Ecto neural progenitor cell (in vitro differentiated cells): Measurements from ENCODE around the gene ATL1.

Experiments used
- DNase-seq: peaks from one replicate; pipeline ENCODE4 v3.0.0-alpha.2; 2018; ENCODE audit warnings: low spot score

The ATL1 gene

GRCh38 chr14:50559990-50560930 is at the start of gene ATL1:
Gene ATL1, plus strand, starts transcription at chr14:50560145. Its CDS starts 121 bp downstream, at chr14:50560266.
- DNase-seq: peak; percentile 88

GRCh38 chr14:50510157-50510556 is 49.8 kb upstream of the ATL1 start:
- no peak for DNase-seq

GRCh38 chr14:50512463-50512862 is 47.5 kb upstream of the ATL1 start:
- DNase-seq: no peak

DNA sequence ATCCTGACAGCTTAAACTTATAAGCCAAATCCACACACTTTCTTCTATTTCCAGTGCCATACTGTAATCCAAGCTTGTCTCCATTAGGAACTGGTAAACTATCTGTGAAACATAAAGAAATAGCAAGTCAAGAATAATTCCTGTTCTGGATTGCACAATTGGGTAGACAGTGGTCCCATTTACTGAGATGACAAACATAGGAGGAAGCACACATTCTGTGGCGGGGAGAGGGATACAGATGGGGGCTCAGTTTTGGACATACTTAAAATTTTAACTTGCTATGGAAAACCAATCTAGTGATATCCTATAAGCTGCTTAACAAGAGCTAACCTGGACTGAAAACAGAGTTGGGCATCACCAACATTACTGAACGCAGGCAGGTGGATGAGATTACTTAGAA is 43.9 kb upstream of the ATL1 start:
- no peak for DNase-seq

DNA sequence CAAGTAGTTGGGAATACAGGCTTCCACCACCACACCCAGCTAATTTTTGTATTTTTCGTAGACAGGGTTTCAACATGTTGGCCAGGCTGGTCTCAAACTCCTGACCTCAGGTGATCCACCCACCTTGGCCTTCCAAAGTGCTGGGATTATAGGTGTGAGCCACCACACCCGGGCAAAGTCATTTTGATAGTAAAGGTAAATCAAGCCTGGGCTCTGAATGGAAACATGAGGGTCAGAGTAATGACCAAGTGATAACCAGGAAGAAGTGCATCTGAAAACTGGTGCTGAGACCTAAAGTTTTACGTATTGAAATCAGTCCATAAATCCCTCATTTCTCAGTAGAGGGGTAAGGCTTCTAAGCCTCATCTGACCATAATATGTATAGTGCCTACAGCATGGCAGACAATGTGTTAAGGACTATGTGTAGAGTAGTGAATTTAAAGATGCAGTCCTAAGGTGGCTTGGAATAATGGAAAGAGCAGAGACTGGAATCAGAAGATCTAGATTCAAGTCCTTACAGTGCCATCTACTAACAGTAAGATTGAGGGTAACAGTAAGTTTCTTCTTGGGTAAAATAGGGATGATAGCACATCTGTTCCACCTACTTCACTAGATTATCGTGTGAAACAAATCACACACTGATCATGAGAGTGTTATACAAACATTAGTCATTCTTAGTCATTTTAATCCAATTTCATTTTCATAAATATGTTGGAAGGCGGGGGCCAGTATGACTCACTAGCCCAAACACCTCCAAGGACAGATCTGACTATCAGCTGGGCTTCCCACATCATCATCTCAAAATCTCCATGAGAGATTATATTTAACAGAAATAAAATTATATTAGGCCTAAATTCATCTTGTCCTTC is 38.8 kb upstream of the ATL1 start:
- DNase-seq: no peak

DNA sequence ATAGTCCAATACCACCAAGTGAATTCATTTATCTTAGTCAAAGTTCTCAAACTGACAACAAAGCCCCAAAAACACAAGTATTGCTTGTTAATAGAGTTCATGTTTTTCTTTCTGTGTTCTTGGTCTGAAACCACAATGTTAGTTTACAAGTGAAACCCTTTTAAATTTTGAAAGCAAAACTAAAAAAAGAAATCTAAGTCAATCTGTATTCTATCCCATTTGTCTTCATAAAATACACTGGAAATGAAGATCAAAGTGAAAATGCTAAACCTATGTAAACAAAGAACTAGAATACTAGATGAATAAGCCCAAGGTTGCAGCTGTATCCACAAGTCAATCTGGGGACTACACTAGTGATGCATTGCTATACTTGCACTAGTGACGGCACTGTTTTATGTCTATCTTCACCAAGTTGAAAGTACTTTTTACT is 38.0 kb upstream of the ATL1 start:
- DNase-seq: no peak

GRCh38 chr14:50523271-50524041 is 36.5 kb upstream of the ATL1 start:
- no peak for DNase-seq

DNA sequence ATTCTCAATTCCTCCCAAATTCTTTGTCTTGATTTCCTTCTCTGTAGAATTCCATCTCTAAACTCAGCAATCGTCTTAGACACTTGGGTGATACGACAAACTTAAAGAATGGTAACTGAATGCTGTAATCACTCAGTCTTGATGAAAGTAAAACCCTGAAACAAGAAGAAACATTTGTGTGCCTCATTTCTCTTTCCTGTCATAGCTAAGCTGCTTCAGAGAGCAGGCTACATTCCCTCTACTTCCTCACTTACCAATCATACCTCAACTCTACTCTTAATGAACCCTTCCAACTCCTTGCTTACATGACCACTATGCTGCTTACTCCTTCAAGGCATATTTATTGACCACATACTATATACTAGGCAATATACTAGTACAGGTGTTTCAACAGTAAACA is 35.9 kb upstream of the ATL1 start:
- DNase-seq: no peak

- DNase-seq: no peak
Measured at GRCh38 chr14:50524731-50525515, 35.0 kb upstream of the ATL1 start.

- DNase-seq: no peak
Measured at GRCh38 chr14:50528000-50528399, 31.9 kb upstream of the ATL1 start.

- no peak for DNase-seq
Measured at GRCh38 chr14:50529288-50530179, 30.4 kb upstream of the ATL1 start.

DNA sequence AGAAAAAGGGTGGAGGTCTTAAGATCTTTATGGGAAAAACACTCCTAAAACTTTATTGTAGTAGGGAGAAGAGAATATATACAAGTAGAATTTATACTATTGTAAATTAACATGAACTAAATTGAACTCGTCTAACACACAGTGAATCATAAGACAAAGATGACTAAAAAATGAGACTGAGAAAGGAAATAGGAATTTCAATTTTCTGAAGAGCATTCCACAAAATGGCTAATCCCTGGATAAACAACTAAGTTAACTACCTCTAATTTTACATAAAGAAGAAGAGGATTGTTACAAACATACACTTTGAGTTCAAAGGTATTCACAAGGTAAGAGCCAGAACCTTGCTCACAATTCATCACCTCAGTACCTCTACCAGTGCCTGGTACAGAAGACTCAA is 29.6 kb upstream of the ATL1 start:
- no peak for DNase-seq

GRCh38 chr14:50530794-50531365 is 29.1 kb upstream of the ATL1 start:
- DNase-seq: no peak

DNA sequence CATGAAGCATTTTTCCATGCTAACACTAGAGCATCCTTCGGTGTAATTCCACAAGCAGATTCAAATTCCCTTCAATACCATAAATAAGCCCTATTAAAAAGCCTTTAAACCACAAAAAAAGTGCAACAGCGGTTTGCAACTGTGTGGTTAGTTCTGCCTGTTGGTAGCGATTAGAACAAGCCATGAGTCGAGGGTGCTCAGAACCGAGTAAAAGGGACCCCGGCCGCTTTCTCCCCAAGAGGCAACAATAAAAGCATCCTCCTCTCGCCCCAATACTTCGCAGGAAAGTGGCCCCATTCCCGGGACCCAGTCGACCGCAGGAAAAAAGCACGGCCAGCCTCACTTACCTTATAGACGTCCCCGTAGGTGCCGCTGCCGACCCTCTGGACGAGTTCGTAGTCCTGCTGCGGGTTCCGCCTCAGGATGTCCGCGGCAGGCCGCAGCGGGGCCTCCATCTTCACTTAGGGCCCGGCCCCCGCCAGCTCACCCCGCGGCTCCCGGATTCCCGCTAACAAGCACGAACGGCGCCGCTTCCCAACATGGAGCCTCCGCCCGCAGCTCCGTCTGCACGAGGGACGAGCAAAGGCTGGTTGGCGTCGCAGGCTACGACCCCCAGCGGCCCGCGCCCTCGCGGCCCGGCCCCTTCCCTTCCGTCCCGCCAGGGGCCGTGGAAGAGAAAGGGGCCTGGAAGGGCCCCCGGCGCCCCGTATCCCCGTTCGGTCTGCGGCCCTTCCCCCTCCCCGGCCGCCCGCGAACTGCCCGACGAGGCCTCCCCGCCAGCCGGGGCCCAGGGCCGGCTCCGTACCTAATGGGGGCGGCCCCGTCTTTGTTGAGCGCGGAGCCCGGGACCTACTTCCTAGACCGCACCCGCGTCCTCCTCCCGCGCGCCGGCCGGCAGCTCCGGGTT is 28.1 kb upstream of the ATL1 start:
- DNase-seq: peak; percentile 78

- peak; percentile 95 for DNase-seq
Measured at GRCh38 chr14:50532502-50533240, 27.3 kb upstream of the ATL1 start, which contains the start of gene MAP4K5. Gene MAP4K5, minus strand, starts transcription at chr14:50532569. Its CDS starts 520 bp downstream, at chr14:50532049.

GRCh38 chr14:50533241-50533705 is 26.7 kb upstream of the ATL1 start:
- DNase-seq: no peak

DNA sequence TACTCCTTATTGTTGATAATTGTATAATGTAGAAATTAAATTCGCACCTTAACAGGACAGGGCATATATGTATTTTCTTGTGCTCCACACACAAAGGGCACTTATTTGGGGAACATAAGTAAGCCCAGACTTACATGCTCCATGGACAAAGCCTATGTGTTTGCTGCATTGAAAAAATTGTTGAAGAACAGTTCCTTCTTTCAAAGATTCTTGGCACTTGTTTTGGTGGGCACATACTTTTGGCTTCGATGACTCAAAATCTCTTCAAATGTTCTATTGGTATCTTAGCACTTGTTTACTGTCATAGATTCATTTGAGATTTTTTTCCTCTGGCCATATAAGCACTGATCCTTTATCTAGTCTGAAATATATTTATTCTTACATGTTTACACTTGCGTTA is 26.1 kb upstream of the ATL1 start:
- DNase-seq: no peak

DNA sequence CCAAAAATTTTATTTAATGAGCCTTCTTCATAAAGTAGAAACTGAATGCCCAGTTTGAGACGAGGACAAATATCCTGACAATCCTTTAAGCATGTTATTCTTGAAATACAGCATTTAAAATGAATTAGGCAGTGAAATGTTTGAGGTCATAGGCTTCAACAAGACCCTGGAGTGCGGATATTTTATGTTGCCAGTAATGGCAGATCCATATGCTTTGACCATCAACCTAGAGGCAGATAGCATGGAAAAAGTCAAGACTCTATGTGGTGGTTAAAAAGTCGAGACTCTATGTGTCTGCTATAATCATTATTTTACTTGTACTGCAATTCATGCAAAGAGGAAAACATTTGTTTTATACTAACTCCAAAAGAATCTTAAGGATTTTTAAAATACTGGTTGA is 25.5 kb upstream of the ATL1 start:
- DNase-seq: no peak
